HCT116 (cell line): ENCODE data around the gene SOAT2. TPM values are rescaled to one million over a fixed set of nuclear protein-coding genes. Genes with fewer than 3 reads are reported as not detected.

Experiments used
- ATAC-seq: fragments of 200-7000 bp; cut with Tn5 transposase; 2 replicates; pipeline ENCODE4 v1.9.1; 2020; ENCODE audit warnings: mild to moderate bottlenecking, moderate library complexity
- BruUV-seq: library from RNA; stranded (reverse); fragments of 400-500 nt; replicated peaks from 2 replicates; lab custom pipeline; 2021; lab: Mats Ljungman, UMichigan
- CTCF ChIA-PET: fragments of 300-600 bp; sonication (Branson Sonifier 250); formaldehyde crosslinking; loops from one replicate; lab custom pipeline; 2021; ENCODE audit warnings: antibody characterized with exemption; lab: Charles Lee
- POLR2A ChIA-PET: fragments of 300-600, 350-600 bp; sonication (Branson Sonifier 250); formaldehyde crosslinking; loops from one replicate; lab custom pipeline; 2021; ENCODE audit warnings: antibody characterized with exemption; lab: Charles Lee
- RAD21 ChIA-PET, 2 experiments: fragments of 300-600 bp; sonication (Branson Sonifier 250); formaldehyde crosslinking; loops; one replicate each; lab custom pipeline; 2023; ENCODE audit warnings: low total read pairs in 2 of 2; ENCODE audit not compliant: uncharacterized antibody in 2 of 2, unreplicated experiment in 2 of 2, low non-redundant PET in 1 of 2; lab: Charles Lee
- DNase-seq: peaks from one replicate; pipeline ENCODE4 v3.0.0-alpha.2; 2010; ENCODE audit warnings: low read depth, low spot score
- H2AFZ ChIP-seq: fragments of 200-600 bp; shearing (Covaris generic), sonication (generic); 2 replicates; pipeline ENCODE4 v1.6.1; 2017; ENCODE audit warnings: low read depth, mixed run types, mixed read lengths, antibody characterized with exemption, low read length; ENCODE audit not compliant: poor library complexity, severe bottlenecking
- H3K27ac ChIP-seq: 2 replicates; pipeline ENCODE4 v1.5.1; 2012; ENCODE audit warnings: low read depth, low read length
- H3K27me3 ChIP-seq: fragments of 200-600 bp; sonication (generic); 2 replicates; pipeline ENCODE4 v1.6.1; 2016; ENCODE audit warnings: mixed run types, low read length, mixed read lengths; ENCODE audit not compliant: insufficient read depth
- H3K36me3 ChIP-seq, 2 experiments: fragments of 200-500 bp in 1 of 2; fragments of 200-600 bp in 1 of 2; sonication (Bioruptor generic) in 1 of 2; sonication (generic) in 1 of 2; 2 replicates each; pipeline versions ENCODE4 v1.5.1 to v1.6.1; 2014 to 2016; ENCODE audit warnings: low read length in 2 of 2, inconsistent platforms in 1 of 2, mixed read lengths in 1 of 2, mixed run types in 1 of 2; ENCODE audit not compliant: insufficient read depth in 2 of 2, control insufficient read depth in 1 of 2
- H3K4me1 ChIP-seq, 2 experiments: fragments of 200-600 bp in 1 of 2; sonication (generic) in 1 of 2; 2 replicates each; pipeline versions ENCODE4 v1.5.1 to v1.6.1; 2012 to 2017; ENCODE audit warnings: low read length in 2 of 2, inconsistent platforms in 1 of 2, mild to moderate bottlenecking in 1 of 2, mixed read lengths in 1 of 2, mixed run types in 1 of 2, moderate library complexity in 1 of 2; ENCODE audit not compliant: insufficient read depth in 2 of 2, control insufficient read depth in 1 of 2
- H3K4me2 ChIP-seq: fragments of 200-600 bp; sonication (generic); 2 replicates; pipeline ENCODE4 v1.6.1; 2017; ENCODE audit warnings: mixed run types, low read length, mixed read lengths
- H3K4me3 ChIP-seq, 2 experiments: fragments of 200-600 bp in 1 of 2; sonication (generic) in 1 of 2; replicated peaks in 1 of 2; 2 replicates each; pipeline ENCODE4 v1.5.1; 2011 to 2016; ENCODE audit warnings: low read length in 2 of 2, control low read depth in 1 of 2, low read depth in 1 of 2, mild to moderate bottlenecking in 1 of 2, mixed read lengths in 1 of 2, mixed run types in 1 of 2
- H3K79me2 ChIP-seq: fragments of 200-600 bp; sonication (generic); 2 replicates; pipeline ENCODE4 v1.6.1; 2017; ENCODE audit warnings: mild to moderate bottlenecking, mixed run types, low read length, moderate library complexity, mixed read lengths; ENCODE audit not compliant: insufficient read depth
- H3K9ac ChIP-seq: fragments of 200-600 bp; sonication (generic); 2 replicates; pipeline ENCODE4 v1.6.1; 2016; ENCODE audit warnings: low read length, mixed read lengths
- H3K9me2 ChIP-seq: fragments of 200-600 bp; sonication (generic), shearing (Covaris generic); 2 replicates; pipeline ENCODE4 v1.6.1; 2017; ENCODE audit warnings: mixed run types, mild to moderate bottlenecking, moderate library complexity; ENCODE audit not compliant: insufficient read depth
- H3K9me3 ChIP-seq, 2 experiments: fragments of 200-500 bp in 1 of 2; fragments of 200-600 bp in 1 of 2; sonication (Bioruptor generic) in 1 of 2; sonication (generic) in 1 of 2; 2 replicates each; pipeline ENCODE4 v1.6.1; 2014 to 2017; ENCODE audit warnings: low read length in 2 of 2, mixed read lengths in 2 of 2, inconsistent platforms in 1 of 2, low read depth in 1 of 2, mild to moderate bottlenecking in 1 of 2, mixed run types in 1 of 2, moderate library complexity in 1 of 2; ENCODE audit not compliant: control insufficient read depth in 1 of 2, insufficient read depth in 1 of 2
- H4K20me1 ChIP-seq: fragments of 200-600 bp; sonication (generic), shearing (Covaris generic); 2 replicates; pipeline ENCODE4 v1.6.1; 2017; ENCODE audit warnings: mixed run types, mild to moderate bottlenecking, moderate library complexity; ENCODE audit not compliant: insufficient read depth
- EZH2 ChIP-seq: fragments of 200-600 bp; sonication (generic); IDR thresholded peaks from 2 replicates; pipeline ENCODE4 v1.6.1; 2017; ENCODE audit warnings: antibody characterized with exemption, mixed run types
- EZH2phosphoT487 ChIP-seq: fragments of 200-600 bp; IDR thresholded peaks from 2 replicates; pipeline ENCODE4 v1.6.1; 2018; ENCODE audit warnings: antibody characterized with exemption, borderline replicate concordance
- FOSL1 ChIP-seq: IDR thresholded peaks from 2 replicates; pipeline ENCODE4 v1.6.1; 2012; ENCODE audit warnings: low read depth
- JUND ChIP-seq: IDR thresholded peaks from 2 replicates; pipeline ENCODE4 v1.6.1; 2012
- POLR2A ChIP-seq: IDR thresholded peaks from 2 replicates; pipeline ENCODE4 v1.7.0; 2011; ENCODE audit warnings: borderline replicate concordance; ENCODE audit not compliant: insufficient read depth, insufficient read length; ENCODE audit errors: extremely low read depth
- RAD21 ChIP-seq: IDR thresholded peaks from 2 replicates; pipeline ENCODE4 v1.6.1; 2012; ENCODE audit warnings: low read depth, mild to moderate bottlenecking
- TCF7L2 ChIP-seq: IDR thresholded peaks from 2 replicates; pipeline ENCODE4 v1.7.0; 2011; ENCODE audit warnings: borderline replicate concordance, inconsistent platforms; ENCODE audit not compliant: insufficient read depth, insufficient read length; ENCODE audit errors: extremely low read depth
- YY1 ChIP-seq: IDR thresholded peaks from 2 replicates; pipeline ENCODE4 v1.6.1; 2011; ENCODE audit warnings: low read length, low read depth, moderate library complexity, mild to moderate bottlenecking; ENCODE audit not compliant: insufficient replicate concordance; ENCODE audit errors: extremely low read depth
- intact Hi-C: fragments of 100-400 bp; cut with micrococcal nuclease; formaldehyde crosslinking; loops from 2 replicates; pipeline ENCODE4 v1.10.0; 2022
- total RNA-seq: library from RNA; stranded (reverse); gene quantifications from one replicate; pipeline ENCODE4 v1.2.1, GENCODE V29; 2021; ENCODE audit not compliant: unreplicated experiment
- TF ChIP-seq, protein P1 (sequence below): IDR thresholded peaks from 2 replicates; pipeline ENCODE4 v1.6.1; 2012; ENCODE audit warnings: low read depth
- TF ChIP-seq, protein P2 (sequence below): IDR thresholded peaks from 2 replicates; pipeline ENCODE4 v1.6.1; 2012
- TF ChIP-seq, protein P3 (sequence below): IDR thresholded peaks from 2 replicates; pipeline ENCODE4 v1.6.1; 2012

The SOAT2 gene
- total RNA-seq, 1 experiment from 2014 or later: 0.17 TPM

DNA sequence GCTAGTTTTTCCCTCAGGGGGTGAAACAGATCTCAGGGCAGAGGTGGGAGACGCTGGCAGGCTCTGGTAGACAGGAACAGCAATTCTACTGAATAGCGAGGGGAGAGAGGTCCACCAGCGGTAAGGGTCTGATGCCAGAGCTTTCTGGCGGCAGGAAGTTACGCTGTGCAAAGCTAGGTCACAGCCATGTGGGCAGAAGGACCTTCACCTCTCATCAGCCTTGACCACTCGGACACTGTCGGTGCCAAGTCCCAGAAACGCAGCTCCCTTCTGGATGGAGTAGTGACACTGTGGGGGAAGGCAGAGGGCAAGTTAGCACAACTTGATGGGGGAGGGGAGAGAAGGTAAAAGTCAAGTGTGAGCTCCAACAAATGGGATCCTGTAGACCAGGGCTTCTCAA is 66.9 kb downstream of the SOAT2 start:
- RAD21 ChIA-PET: no interaction called here
- ATAC-seq: no peak
- Histone ChIP-seq H3K4me3 (no peak overlapping the region), H3K9me2 (no peaks in the 10 kb centered on the region), H4K20me1 (no peaks in the 10 kb centered on the region), H3K9me3 (no peaks in the 10 kb centered on the region), H3K9ac (no peak overlapping the region), H3K27ac (no peak overlapping the region), H3K36me3 (no peaks in the 10 kb centered on the region)
- BruUV-seq: no TSS peak
- DNase-seq: no peak
- intact Hi-C loops: no loop called here
- no peak for TF ChIP-seq YY1
- TF ChIP-seq, protein P1, sequence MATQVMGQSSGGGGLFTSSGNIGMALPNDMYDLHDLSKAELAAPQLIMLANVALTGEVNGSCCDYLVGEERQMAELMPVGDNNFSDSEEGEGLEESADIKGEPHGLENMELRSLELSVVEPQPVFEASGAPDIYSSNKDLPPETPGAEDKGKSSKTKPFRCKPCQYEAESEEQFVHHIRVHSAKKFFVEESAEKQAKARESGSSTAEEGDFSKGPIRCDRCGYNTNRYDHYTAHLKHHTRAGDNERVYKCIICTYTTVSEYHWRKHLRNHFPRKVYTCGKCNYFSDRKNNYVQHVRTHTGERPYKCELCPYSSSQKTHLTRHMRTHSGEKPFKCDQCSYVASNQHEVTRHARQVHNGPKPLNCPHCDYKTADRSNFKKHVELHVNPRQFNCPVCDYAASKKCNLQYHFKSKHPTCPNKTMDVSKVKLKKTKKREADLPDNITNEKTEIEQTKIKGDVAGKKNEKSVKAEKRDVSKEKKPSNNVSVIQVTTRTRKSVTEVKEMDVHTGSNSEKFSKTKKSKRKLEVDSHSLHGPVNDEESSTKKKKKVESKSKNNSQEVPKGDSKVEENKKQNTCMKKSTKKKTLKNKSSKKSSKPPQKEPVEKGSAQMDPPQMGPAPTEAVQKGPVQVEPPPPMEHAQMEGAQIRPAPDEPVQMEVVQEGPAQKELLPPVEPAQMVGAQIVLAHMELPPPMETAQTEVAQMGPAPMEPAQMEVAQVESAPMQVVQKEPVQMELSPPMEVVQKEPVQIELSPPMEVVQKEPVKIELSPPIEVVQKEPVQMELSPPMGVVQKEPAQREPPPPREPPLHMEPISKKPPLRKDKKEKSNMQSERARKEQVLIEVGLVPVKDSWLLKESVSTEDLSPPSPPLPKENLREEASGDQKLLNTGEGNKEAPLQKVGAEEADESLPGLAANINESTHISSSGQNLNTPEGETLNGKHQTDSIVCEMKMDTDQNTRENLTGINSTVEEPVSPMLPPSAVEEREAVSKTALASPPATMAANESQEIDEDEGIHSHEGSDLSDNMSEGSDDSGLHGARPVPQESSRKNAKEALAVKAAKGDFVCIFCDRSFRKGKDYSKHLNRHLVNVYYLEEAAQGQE: no peak
- TF ChIP-seq, protein P2, sequence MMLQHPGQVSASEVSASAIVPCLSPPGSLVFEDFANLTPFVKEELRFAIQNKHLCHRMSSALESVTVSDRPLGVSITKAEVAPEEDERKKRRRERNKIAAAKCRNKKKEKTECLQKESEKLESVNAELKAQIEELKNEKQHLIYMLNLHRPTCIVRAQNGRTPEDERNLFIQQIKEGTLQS: no peak
- TF ChIP-seq, protein P3, sequence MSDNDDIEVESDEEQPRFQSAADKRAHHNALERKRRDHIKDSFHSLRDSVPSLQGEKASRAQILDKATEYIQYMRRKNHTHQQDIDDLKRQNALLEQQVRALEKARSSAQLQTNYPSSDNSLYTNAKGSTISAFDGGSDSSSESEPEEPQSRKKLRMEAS: no peak
- no peak for TF ChIP-seq EZH2phosphoT487
- no peak for TF ChIP-seq RAD21
- no peak for TF ChIP-seq TCF7L2
- no peak for TF ChIP-seq FOSL1
- no peak for TF ChIP-seq POLR2A
- no peak for TF ChIP-seq JUND
- no peak for TF ChIP-seq EZH2
- TF ChIP-seq, all 23 proteins: peak for 0
- Histone ChIP-seq H2AFZ (no peak overlapping the region), H3K27me3 (no peaks in the 10 kb centered on the region), H3K4me1 (peaks cover 19 to 39% of the 10 kb centered on the region in 2 experiments; a peak in 3 of 4 replicates), H3K79me2 (no peaks in the 10 kb centered on the region), H3K4me2 (no peak overlapping the region)
- ChIA-PET POLR2A (interaction anchor here (1.2 kb wide), 1 partner anchor 10 kb away, joined by 3 read pairs; the partner anchor contains the start of genes CSAD and ZNF740), CTCF (interaction anchor here (1.3 kb wide), 1 partner anchor 11 kb away, joined by 9 read pairs; no protein-coding TSS in a partner anchor)
